HepG2 (cell line): Measurements from ENCODE around the gene PAPPA2.

Source experiments
- GABPA ChIP-seq, 2 experiments: IDR thresholded peaks; 2 replicates each; pipeline ENCODE4 v1.6.1; 2011 to 2016; ENCODE audit warnings: low read depth in 2 of 2, low read length in 1 of 2, missing biosample characterization in 1 of 2, missing genetic modification characterization in 1 of 2
- TF ChIP-seq, protein P1 (sequence below): sonication (generic); formaldehyde crosslinking; IDR thresholded peaks from 2 replicates; pipeline ENCODE4 v1.5.0; 2020; ENCODE audit warnings: mild to moderate bottlenecking, missing genetic modification reagents, moderate library complexity

DNA sequence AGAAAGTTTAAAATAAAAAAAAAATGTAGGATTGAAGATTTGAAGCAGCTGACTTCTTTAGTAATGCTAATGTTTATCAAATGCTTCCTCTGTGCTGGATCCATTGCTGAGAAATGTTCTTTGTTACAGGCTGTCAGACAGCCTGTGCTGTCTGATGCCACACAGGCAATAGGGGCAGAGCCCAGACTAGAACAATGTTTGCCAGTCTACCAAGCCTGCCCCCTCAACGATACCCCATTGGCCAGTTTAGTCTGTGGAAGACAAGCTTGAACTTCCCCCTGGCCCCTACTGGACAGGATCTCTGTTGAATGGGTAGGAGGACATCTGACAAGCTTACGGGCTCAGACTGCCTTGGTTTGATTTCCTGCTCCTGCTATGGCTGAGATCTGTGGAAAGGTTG, 79.4 kb downstream of the PAPPA2 start:
- no peak for TF ChIP-seq GABPA (IDR thresholded peaks at IDR 0.05; ENCODE audit: low read depth, low read length)
- no peak for TF ChIP-seq GABPA (CRISPR knock-in tag; IDR thresholded peaks at IDR 0.05; ENCODE audit: low read depth)
- TF ChIP-seq, protein P1, sequence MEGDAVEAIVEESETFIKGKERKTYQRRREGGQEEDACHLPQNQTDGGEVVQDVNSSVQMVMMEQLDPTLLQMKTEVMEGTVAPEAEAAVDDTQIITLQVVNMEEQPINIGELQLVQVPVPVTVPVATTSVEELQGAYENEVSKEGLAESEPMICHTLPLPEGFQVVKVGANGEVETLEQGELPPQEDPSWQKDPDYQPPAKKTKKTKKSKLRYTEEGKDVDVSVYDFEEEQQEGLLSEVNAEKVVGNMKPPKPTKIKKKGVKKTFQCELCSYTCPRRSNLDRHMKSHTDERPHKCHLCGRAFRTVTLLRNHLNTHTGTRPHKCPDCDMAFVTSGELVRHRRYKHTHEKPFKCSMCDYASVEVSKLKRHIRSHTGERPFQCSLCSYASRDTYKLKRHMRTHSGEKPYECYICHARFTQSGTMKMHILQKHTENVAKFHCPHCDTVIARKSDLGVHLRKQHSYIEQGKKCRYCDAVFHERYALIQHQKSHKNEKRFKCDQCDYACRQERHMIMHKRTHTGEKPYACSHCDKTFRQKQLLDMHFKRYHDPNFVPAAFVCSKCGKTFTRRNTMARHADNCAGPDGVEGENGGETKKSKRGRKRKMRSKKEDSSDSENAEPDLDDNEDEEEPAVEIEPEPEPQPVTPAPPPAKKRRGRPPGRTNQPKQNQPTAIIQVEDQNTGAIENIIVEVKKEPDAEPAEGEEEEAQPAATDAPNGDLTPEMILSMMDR (CRISPR knock-in tag) = no peak
